KMS-11 (cell line): ENCODE results near the gene LRRTM4.

Experiments used
- H2AFZ ChIP-seq: fragments of 200-600 bp; sonication (generic); 2 replicates; pipeline ENCODE4 v1.6.1; 2016; ENCODE audit warnings: antibody characterized with exemption, mixed run types, low read depth
- H3K27ac ChIP-seq: fragments of 200-600 bp; sonication (generic); 2 replicates; pipeline ENCODE4 v1.6.1; 2016; ENCODE audit warnings: mild to moderate bottlenecking, mixed run types
- H3K27me3 ChIP-seq: fragments of 200-600 bp; sonication (generic); 2 replicates; pipeline ENCODE4 v1.6.1; 2017; ENCODE audit warnings: mild to moderate bottlenecking, low read depth, mixed run types, moderate library complexity; ENCODE audit not compliant: insufficient read depth
- H3K36me3 ChIP-seq: fragments of 200-600 bp; sonication (generic); 2 replicates; pipeline ENCODE4 v1.6.1; 2017; ENCODE audit warnings: mild to moderate bottlenecking, mixed run types; ENCODE audit not compliant: insufficient read depth
- H3K4me1 ChIP-seq: fragments of 200-600 bp; sonication (generic); 2 replicates; pipeline ENCODE4 v1.6.1; 2016; ENCODE audit warnings: mild to moderate bottlenecking, low read depth, mixed run types; ENCODE audit not compliant: poor library complexity, severe bottlenecking
- H3K4me2 ChIP-seq: fragments of 200-600 bp; sonication (generic); 2 replicates; pipeline ENCODE4 v1.7.0; 2016; ENCODE audit warnings: mild to moderate bottlenecking, mixed run types
- H3K4me3 ChIP-seq: fragments of 200-600 bp; sonication (generic); IDR thresholded peaks from 2 replicates; pipeline ENCODE4 v1.6.1; 2017; ENCODE audit warnings: low read depth, low read length, mixed read lengths; ENCODE audit not compliant: insufficient read depth
- H3K79me2 ChIP-seq: fragments of 200-600 bp; sonication (generic); 2 replicates; pipeline ENCODE4 v1.6.1; 2016; ENCODE audit warnings: low read depth, mixed run types; ENCODE audit not compliant: insufficient read depth
- H3K9ac ChIP-seq: fragments of 200-600 bp; sonication (generic); 2 replicates; pipeline ENCODE4 v1.6.1; 2016; ENCODE audit warnings: mild to moderate bottlenecking, mixed run types
- H4K20me1 ChIP-seq: fragments of 200-600 bp; sonication (generic); 2 replicates; pipeline ENCODE4 v1.6.1; 2016; ENCODE audit warnings: mild to moderate bottlenecking, mixed run types; ENCODE audit not compliant: insufficient read depth
- CTCF ChIP-seq: fragments of 200-600 bp; sonication (generic); conservative IDR thresholded peaks from 2 replicates; pipeline ENCODE4 v1.6.1; 2017; ENCODE audit warnings: low read depth, mild to moderate bottlenecking, antibody characterized with exemption, low read length, moderate library complexity, mixed read lengths

LRRTM4 gene

GRCh38 chr2:76851000-76851399 is 671.2 kb downstream of the LRRTM4 start:
- no peaks in the 10 kb centered on the region for H3K36me3 ChIP-seq
- no peak for TF ChIP-seq CTCF
- H3K9ac ChIP-seq: no peak overlapping the region
- H3K27me3 ChIP-seq: 0 out of 2 replicates have a peak, but pooled peaks cover 3% of the 10 kb centered on the region
- no peaks in the 10 kb centered on the region for H3K79me2 ChIP-seq
- no peak overlapping the region for H3K4me2 ChIP-seq
- H4K20me1 ChIP-seq: no peaks in the 10 kb centered on the region
- H3K27ac ChIP-seq: no peak overlapping the region
- no peaks in the 10 kb centered on the region for H3K4me1 ChIP-seq
- H2AFZ ChIP-seq: no peak overlapping the region
- H3K4me3 ChIP-seq: no peak overlapping the region

- Histone ChIP-seq H3K79me2 (no peaks in the 10 kb centered on the region), H3K4me2 (no peak overlapping the region), H3K4me3 (no peak overlapping the region), H4K20me1 (no peaks in the 10 kb centered on the region), H3K9ac (no peak overlapping the region), H3K27ac (no peak overlapping the region), H3K4me1 (no peaks in the 10 kb centered on the region), H3K36me3 (no peaks in the 10 kb centered on the region), H3K27me3 (0 out of 2 replicates have a peak, but pooled peaks cover 3% of the 10 kb centered on the region), H2AFZ (no peak overlapping the region)
- TF ChIP-seq CTCF: no peak
Measured at GRCh38 chr2:76849086-76849485, 673.1 kb downstream of the LRRTM4 start.

GRCh38 chr2:76839826-76840225 is 682.4 kb downstream of the LRRTM4 start:
- no peak overlapping the region for H2AFZ ChIP-seq
- no peaks in the 10 kb centered on the region for H3K27me3 ChIP-seq
- no peak overlapping the region for H3K4me3 ChIP-seq
- H3K27ac ChIP-seq: no peak overlapping the region
- H3K36me3 ChIP-seq: no peaks in the 10 kb centered on the region
- H3K79me2 ChIP-seq: no peaks in the 10 kb centered on the region
- no peaks in the 10 kb centered on the region for H4K20me1 ChIP-seq
- TF ChIP-seq CTCF: no peak
- H3K9ac ChIP-seq: no peak overlapping the region
- H3K4me1 ChIP-seq: no peaks in the 10 kb centered on the region
- H3K4me2 ChIP-seq: no peak overlapping the region

GRCh38 chr2:76829374-76830234 is 692.6 kb downstream of the LRRTM4 start:
- no peaks in the 10 kb centered on the region for H3K79me2 ChIP-seq
- H2AFZ ChIP-seq: no peak overlapping the region
- no peaks in the 10 kb centered on the region for H3K36me3 ChIP-seq
- no peak overlapping the region for H3K9ac ChIP-seq
- no peaks in the 10 kb centered on the region for H3K27me3 ChIP-seq
- H4K20me1 ChIP-seq: no peaks in the 10 kb centered on the region
- H3K4me3 ChIP-seq: no peak overlapping the region
- H3K27ac ChIP-seq: no peak overlapping the region
- H3K4me1 ChIP-seq: peaks cover 23% of the 10 kb centered on the region
- TF ChIP-seq CTCF: no peak
- no peak overlapping the region for H3K4me2 ChIP-seq
